Panc1 (cell line): Measurements from ENCODE around the gene PCLO.

Experiments
- CTCF ChIP-seq: fragments of 450-650 bp; IDR thresholded peaks from 2 replicates; pipeline ENCODE4 v1.5.1; 2017; ENCODE audit warnings: mild to moderate bottlenecking
- POLR2AphosphoS5 ChIP-seq: IDR thresholded peaks from 2 replicates; pipeline ENCODE4 v1.6.1; 2012; ENCODE audit warnings: mild to moderate bottlenecking, low read depth, low read length, moderate library complexity
- REST ChIP-seq, 2 experiments: IDR thresholded peaks; 2 replicates each; pipeline ENCODE4 v1.6.1; 2011 to 2012; ENCODE audit warnings: low read depth in 2 of 2, control low read depth in 1 of 2, low read length in 1 of 2, mild to moderate bottlenecking in 1 of 2, moderate library complexity in 1 of 2; ENCODE audit not compliant: insufficient read depth in 1 of 2
- SIN3A ChIP-seq: IDR thresholded peaks from 2 replicates; pipeline ENCODE4 v1.6.1; 2012; ENCODE audit warnings: low read depth, mild to moderate bottlenecking, low read length, moderate library complexity, borderline replicate concordance; ENCODE audit not compliant: insufficient read depth

- TF ChIP-seq SIN3A: no peak
- no peak for TF ChIP-seq POLR2AphosphoS5
- TF ChIP-seq CTCF: no peak
- no peak for TF ChIP-seq REST (IDR thresholded peaks at IDR 0.05; ENCODE audit: insufficient read depth in 1 of 2, low read depth in 2 of 2, low read length in 1 of 2)
Observed at GRCh38 chr7:82722946-82723345, 439.7 kb downstream of the PCLO start.
